SH-SY5Y (cell line): ENCODE results near the gene PIP4K2A.

ENCODE experiments used
- GATA2 ChIP-seq: IDR thresholded peaks from 2 replicates; pipeline ENCODE4 v1.6.1; 2011; ENCODE audit warnings: mild to moderate bottlenecking, low read depth, low read length
- GATA3 ChIP-seq: IDR thresholded peaks from 2 replicates; pipeline ENCODE4 v1.6.1; 2011; ENCODE audit warnings: low read depth, mild to moderate bottlenecking, low read length, moderate library complexity

GRCh38 chr10:22724773-22725172 is 10.4 kb upstream of the PIP4K2A start:
- TF ChIP-seq GATA2 (no peak), GATA3 (no peak)
